ENCODE measurements around the gene OSCP1.
A peak's percentile ranks its signal among the peaks of the same experiment; 100 is the strongest.

Gene OSCP1

GRCh38 chr1:36472656-36473055, 22.4 kb upstream of the OSCP1 start:
- DNase-seq: no peak

DNA sequence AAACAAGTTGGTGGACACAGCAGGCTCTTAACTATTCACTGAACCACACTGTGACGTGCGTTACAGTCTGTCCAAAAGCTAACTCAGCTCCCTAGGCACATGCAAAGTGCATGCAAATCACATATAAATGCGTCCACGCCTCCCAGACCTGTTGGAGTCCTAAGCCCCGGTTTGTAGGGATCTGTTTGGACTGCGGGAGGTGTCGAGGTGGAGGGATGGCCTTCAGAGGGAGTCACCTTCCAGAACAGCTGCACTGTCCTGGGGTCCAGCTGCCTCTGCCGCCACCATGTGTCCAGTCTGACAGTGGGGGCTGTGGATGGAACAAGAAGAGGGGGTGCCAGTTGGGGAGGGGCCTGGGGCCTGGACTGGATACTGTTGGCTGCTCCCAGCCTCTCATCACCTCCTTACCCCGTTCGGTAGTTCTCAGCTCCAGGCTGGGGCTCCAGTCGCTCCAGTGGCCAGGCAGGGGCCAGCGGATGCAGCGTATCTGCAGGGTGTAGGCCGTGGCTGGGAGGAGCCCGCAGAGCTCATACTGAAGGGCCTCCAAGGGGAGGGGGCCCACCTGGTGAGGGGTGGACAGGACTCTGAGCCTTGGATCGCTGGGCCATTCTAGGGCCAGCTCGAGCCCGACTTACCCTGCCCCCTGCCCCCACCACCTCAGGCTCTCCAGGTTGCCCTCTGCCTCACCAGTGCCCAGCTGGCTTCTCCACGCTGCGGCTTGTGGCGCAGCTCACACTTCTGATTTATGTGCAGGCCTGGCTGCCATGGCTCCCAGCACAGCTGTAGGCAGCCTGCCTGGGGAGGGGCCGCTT, 21.8 kb upstream of the OSCP1 start:
- no peak for DNase-seq

DNA sequence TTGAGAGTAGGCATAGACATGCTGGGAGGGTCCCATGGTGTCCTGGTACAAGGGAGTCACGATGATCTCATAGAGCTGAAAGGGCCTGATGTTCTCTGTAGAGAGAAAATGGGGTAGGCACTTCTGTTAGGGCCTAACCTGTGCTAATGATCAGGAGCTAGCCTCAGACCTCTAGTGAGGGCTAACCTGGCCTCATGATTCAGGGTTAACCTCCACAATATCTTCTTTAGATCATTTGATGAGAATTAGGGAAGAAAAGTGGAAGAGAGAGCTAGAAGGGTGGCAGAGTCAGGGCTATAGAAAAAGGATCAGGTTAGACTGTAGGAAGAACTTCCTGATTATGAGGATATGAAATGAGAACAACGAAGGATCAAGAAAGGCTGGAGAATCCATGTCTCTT, 18.9 kb upstream of the OSCP1 start:
- DNase-seq: no peak

- no peak for DNase-seq
Measured at GRCh38 chr1:36467700-36468455, 17.6 kb upstream of the OSCP1 start.

- DNase-seq: no peak
Measured at GRCh38 chr1:36467027-36467410, 16.8 kb upstream of the OSCP1 start.

GRCh38 chr1:36466370-36467026, 16.2 kb upstream of the OSCP1 start:
- DNase-seq: no peak

DNA sequence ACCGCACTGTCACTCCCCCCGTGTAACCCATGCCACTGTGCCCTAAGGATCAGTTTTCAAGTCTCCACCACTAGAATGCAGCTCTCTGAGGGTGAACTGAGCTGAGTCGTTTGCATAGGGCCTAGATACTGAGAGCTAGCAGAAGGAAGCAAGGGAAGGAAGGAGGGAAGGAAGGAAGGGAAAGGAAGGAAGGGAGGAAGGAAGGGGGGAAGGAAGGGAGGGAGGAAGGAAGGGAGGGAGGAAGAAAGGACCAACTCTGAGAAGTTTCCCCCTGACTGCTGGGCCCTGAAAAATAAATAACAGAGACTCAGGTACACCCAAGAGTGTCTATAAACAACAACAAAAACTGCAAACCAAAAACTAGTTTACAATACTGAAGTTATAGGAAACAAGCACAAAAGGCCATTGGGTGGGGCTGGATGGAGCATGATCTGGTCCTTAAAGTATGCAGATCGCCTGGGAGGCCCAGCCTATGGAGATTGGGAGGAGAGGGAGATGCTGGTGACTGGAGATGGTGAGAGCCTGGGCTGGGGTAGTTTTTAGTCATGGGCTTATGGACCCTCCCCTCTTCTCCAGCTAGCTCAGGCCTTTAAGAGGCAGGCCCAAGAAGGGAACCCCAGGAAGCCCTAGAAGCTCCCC, 15.6 kb upstream of the OSCP1 start:
- DNase-seq: no peak

GRCh38 chr1:36464605-36465393, 14.5 kb upstream of the OSCP1 start:
- DNase-seq: no peak

GRCh38 chr1:36463803-36464604, 13.8 kb upstream of the OSCP1 start, which contains the start of gene MRPS15:
Gene MRPS15, minus strand, starts transcription at chr1:36464384. Its CDS starts 109 bp downstream, at chr1:36464275.
- peak; percentile 96 for DNase-seq

- no peak for DNase-seq
Measured at GRCh38 chr1:36463463-36463802, 13.2 kb upstream of the OSCP1 start.

DNA sequence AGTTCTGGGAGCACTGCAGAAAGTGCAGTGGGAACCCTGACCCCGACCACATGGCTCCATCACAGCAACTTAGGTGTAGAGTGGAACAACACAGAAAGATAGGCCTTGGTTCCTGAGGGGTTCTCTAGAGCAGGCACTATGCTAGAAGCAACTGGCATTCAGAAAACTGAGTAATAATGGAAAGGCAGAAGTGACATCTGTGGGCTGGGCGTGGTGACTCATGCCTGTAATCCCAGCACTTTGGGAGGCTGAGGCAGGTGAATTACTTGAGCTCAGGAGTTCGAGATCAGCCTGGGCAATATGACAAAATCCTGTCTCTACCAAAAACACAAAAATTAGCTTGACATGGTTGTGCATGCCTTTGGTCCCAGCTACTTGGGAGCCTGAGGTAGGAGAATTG, 8.7 kb upstream of the OSCP1 start:
- DNase-seq: no peak

- no peak for DNase-seq
Measured at GRCh38 chr1:36457691-36458090, 7.4 kb upstream of the OSCP1 start.

DNA sequence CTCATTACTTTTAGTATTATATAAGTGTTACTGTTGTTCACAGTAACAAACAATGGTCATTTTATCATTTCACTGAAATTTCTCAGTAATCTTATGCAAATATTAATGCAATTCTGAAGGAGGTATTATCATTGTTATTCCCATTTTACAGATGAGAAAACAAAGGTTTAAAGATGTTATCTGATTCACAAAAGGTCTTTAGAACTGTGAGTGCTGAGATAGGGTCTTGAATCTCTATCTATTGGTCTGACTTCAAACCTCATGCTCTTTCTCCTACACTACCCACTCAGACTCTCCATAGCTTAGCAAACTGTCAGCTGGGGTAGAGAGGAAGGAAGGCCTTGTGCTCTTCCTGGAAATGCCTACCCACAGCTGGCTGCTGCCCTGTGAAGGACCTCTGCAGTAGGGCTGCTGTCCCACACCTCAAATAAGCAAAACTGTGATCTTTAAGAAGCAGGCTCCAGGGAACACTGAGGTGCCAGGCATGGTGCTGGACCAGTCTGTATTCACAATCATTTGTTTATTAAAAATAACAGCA, 6.2 kb upstream of the OSCP1 start:
- no peak for DNase-seq

DNA sequence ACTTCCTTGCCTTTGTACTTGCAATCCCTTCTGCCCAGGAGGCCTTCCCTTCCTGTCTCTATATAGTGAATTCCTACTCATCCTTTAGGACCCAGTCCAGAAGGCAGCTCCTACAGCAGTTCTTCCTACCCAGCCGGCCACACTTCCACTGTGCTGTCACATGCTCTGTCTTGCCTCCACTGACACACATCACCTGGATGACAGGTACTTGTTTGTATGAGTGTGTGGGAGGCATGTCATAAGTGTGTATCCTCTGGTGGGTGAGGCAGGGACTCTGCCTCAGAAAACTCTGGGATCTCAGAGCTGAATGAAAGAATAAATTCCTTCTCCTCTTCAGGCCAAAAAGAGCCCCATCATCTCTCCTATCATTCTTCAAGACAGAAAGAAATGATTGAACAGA, 5.1 kb upstream of the OSCP1 start:
- DNase-seq: no peak

GRCh38 chr1:36453600-36454388, 3.5 kb upstream of the OSCP1 start:
- DNase-seq: no peak

GRCh38 chr1:36453051-36453450, 2.8 kb upstream of the OSCP1 start:
- no peak for DNase-seq

DNA sequence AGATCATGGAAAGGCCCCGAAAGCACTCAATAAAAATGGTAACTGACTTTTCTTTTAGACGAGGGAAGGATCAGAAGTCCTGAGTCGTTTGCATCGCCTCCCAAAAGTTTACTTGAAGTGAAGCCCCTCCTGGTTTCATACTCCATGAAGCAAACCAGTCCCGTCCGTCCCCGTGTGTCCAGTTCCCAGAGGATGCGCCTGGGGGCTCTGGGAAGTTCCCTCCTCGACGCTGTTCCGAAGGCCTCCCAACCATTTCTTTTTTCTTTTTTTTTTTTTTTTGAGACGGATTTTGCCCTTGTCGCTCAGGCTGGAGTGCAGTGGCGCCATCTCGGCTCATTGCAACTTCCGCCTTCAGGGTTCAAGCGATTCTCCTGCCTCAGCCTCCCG, 661 bp upstream of the OSCP1 start:
- no peak for DNase-seq

DNA sequence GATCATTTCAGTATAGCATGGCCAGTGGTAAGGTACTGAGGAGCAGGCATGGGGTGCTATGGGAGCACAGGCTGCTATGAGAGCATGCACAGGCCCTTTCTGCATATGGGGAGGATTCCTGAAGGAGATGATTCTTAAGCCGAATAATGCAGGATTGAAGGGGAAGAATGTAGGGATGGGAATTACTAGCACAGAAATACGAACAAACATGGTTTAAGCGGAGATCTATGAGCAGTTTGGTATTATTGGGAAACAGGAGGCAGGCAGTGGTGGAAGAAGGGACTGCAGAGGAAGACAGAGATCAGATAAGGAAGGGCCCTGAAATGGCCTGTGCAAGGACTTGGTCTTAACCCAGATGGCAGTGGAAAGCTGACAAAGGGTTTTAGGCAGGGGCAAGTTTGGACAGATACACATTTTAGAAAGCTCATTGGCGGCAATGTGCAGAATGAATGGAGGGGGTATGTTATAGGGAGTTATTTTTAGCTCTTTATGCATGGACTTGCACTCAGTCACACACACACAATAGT, 1.7 kb downstream of the OSCP1 start:
- no peak for DNase-seq

DNA sequence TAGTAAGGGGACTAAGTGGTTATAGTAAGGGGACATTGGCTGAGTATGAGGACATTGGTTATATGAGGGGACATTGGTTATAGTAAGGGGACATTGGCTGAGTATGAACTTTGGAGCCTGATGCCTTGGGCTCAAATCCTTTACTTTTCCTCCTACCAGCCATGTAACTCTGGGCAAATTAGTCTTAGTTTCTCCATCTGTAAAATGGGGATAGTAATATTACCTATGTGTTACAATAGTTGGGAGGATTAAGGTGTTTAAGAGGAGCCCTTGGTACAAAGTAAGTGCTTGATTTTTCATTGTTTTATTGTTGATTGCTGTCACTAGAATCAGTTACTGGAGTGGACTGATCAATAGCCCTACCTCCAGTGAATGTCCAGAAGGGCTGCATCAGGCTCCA, 2.8 kb downstream of the OSCP1 start:
- no peak for DNase-seq

DNA sequence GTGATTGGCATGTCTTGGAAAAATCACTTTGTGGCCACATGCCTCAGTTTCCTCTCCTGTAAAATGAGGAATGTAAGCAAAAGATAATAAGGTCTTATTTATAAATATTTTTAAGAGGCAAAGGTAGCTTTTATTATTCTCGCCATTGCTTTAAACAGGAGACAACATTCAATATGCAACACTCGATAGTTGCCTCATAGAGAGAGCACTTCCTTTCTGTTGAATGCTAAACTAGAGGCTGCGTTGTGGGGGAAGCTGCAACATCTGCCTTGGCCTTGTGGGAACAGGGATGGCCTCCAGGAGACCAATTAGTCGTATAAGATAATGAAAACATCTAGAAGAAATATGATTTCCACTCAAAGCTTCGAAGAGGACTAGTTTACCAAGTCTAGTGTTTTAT, 3.5 kb downstream of the OSCP1 start:
- DNase-seq: no peak

All from activated T-cell treated with anti-CD3 and anti-CD28 coated beads for 4 hours (primary cell).